Natural killer cell (primary cell): ENCODE measurements around the gene TBC1D22A. TPM values are rescaled to one million over a fixed set of nuclear protein-coding genes. Genes with fewer than 3 reads are reported as not detected.

Experiments used
- ATAC-seq, 3 donors: fragments of 150-1000 bp in 2 of 3; fragments of 200-7000 bp in 1 of 3; cut with Tn5 transposase; 1 replicate in 1 of 3; 2 replicates in 2 of 3; pipeline ENCODE4 v1.10.0; 2021; ENCODE audit warnings: mild to moderate bottlenecking in 2 of 3, moderate library complexity in 2 of 3
- DNase-seq, 2 donors: peaks; one replicate each; pipeline versions ENCODE4 v3.0.0 to v3.0.0-alpha.2; 2013 to 2021; ENCODE audit warnings: mixed read lengths in 1 of 2
- H3K27ac ChIP-seq: one replicate; pipeline ENCODE4 v1.5.1; 2013; ENCODE audit warnings: mild to moderate bottlenecking, low read length
- H3K27me3 ChIP-seq: one replicate; pipeline ENCODE4 v1.6.1; 2013; ENCODE audit warnings: low read length; ENCODE audit not compliant: control insufficient read depth, insufficient read depth
- H3K36me3 ChIP-seq: one replicate; pipeline ENCODE4 v1.6.1; 2013; ENCODE audit warnings: low read length; ENCODE audit not compliant: control insufficient read depth, insufficient read depth
- H3K4me1 ChIP-seq: one replicate; pipeline ENCODE4 v1.6.1; 2013; ENCODE audit warnings: low read length; ENCODE audit not compliant: control insufficient read depth, insufficient read depth
- H3K4me3 ChIP-seq: one replicate; pipeline ENCODE4 v1.5.1; 2013; ENCODE audit warnings: low read length
- H3K9me3 ChIP-seq: one replicate; pipeline ENCODE4 v1.6.1; 2013; ENCODE audit warnings: low read length; ENCODE audit not compliant: control insufficient read depth, insufficient read depth
- H3K27ac Mint-ChIP-seq, 2 donors: one replicate each; pipeline ENCODE4 v1.8.0; 2022; ENCODE audit warnings: mild to moderate bottlenecking in 2 of 2, mixed read lengths in 2 of 2, moderate library complexity in 1 of 2
- H3K27me3 Mint-ChIP-seq, 2 donors: one replicate each; pipeline ENCODE4 v1.8.0; 2022; ENCODE audit warnings: low read depth in 2 of 2, mixed read lengths in 2 of 2
- H3K36me3 Mint-ChIP-seq: one replicate; pipeline ENCODE4 v1.8.0; 2022; ENCODE audit warnings: mixed read lengths
- H3K4me1 Mint-ChIP-seq, 2 donors: one replicate each; pipeline ENCODE4 v1.8.0; 2022; ENCODE audit warnings: mixed read lengths in 2 of 2
- H3K4me3 Mint-ChIP-seq: one replicate; pipeline ENCODE4 v1.8.0; 2022; ENCODE audit warnings: mild to moderate bottlenecking, moderate library complexity, mixed read lengths
- H3K9me3 Mint-ChIP-seq, 2 donors: one replicate each; pipeline ENCODE4 v1.8.0; 2022; ENCODE audit warnings: mixed read lengths in 2 of 2
- CTCF ChIP-seq: fragments of 200-600 bp; IDR thresholded peaks from one replicate; pipeline ENCODE4 v1.8.0; 2022; ENCODE audit warnings: antibody characterized with exemption
- WGBS: methylation state at CpG from one replicate; pipeline ENCODE4 v1.1.7; 2013; ENCODE audit warnings: missing lambda C conversion rate; ENCODE audit not compliant: insufficient coverage; 5-methylcytosine and 5-hydroxymethylcytosine counted together
- intact Hi-C: fragments of 100-400 bp; cut with micrococcal nuclease; formaldehyde crosslinking; loops from one replicate; pipeline ENCODE4 v1.14.2; 2022
- total RNA-seq, 4 donors: library from RNA; stranded (reverse); fragments of 120-200 nt in 1 of 4; gene quantifications; one replicate each; pipeline versions ENCODE4 v1.2.3 to v1.2.4, GENCODE V29; 2013 to 2022

Gene TBC1D22A
- total RNA-seq, 3 donors from 2014 or later (not counting 1 experiment from before 2014, with no cell fraction given), result 47.4 to 53.7 (median 53.2) TPM

DNA sequence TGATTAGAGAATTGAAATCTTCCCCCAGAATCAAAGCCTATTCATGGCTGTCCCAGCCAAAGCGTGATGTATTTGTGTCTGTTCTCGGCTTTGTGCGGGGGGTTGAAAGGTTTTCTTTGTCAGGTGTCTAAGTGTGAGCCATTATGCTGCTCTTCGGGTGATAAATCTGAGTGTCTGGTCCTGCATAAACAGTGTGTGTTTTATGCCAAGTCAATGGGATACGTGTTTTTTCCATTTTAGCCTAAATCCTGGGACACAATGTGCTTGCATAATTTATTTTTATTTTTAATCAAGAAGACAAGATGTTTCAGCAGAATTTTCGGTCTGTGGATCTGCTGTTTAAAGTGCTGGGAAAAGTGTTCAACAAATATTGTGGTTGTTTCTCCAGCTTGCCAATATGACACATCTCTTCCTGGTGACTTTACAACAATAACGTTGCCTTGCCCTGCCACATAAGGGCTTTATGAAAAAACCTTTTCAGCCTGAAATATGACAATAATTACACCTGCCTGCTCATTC, 267.8 kb downstream of the TBC1D22A start:
- Histone ChIP-seq H3K27me3 (no peaks in the 10 kb centered on the region), H3K4me3 (no peak overlapping the region), H3K36me3 (no peaks in the 10 kb centered on the region), H3K4me1 (no peaks in the 10 kb centered on the region), H3K27ac (no peak overlapping the region), H3K9me3 (no peaks in the 10 kb centered on the region)
- H3K27ac Mint-ChIP-seq, result no peak overlapping the region
- DNase-seq, result no peak
- ATAC-seq, result no peak
- no peaks in the 10 kb centered on the region for H3K36me3 Mint-ChIP-seq
- peaks cover 16 to 36% of the 10 kb centered on the region in 2 donors for H3K4me1 Mint-ChIP-seq
- H3K4me3 Mint-ChIP-seq, result no peak overlapping the region
- TF ChIP-seq CTCF, result no peak
- H3K27me3 Mint-ChIP-seq, result no peaks in the 10 kb centered on the region
- no peaks in the 10 kb centered on the region for H3K9me3 Mint-ChIP-seq
- 95% methylated on average over 7 of the region's 7 CpGs for WGBS
- intact Hi-C loops, result no loop called here

GRCh38 chr22:47030881-47031627, 268.6 kb downstream of the TBC1D22A start:
- H3K4me3 Mint-ChIP-seq, result no peak overlapping the region
- peaks cover 16 to 37% of the 10 kb centered on the region in 2 donors for H3K4me1 Mint-ChIP-seq
- no peaks in the 10 kb centered on the region for H3K36me3 Mint-ChIP-seq
- H3K9me3 Mint-ChIP-seq, result no peaks in the 10 kb centered on the region
- no peak for TF ChIP-seq CTCF
- H3K27ac ChIP-seq, result no peak overlapping the region
- no peaks in the 10 kb centered on the region for H3K27me3 ChIP-seq
- no peaks in the 10 kb centered on the region for H3K27me3 Mint-ChIP-seq
- WGBS, result 90% methylated on average over 24 of the region's 24 CpGs
- no peaks in the 10 kb centered on the region for H3K36me3 ChIP-seq
- no peak overlapping the region for H3K4me3 ChIP-seq
- DNase-seq (no peak), ATAC-seq (no peak)
- no peak overlapping the region for H3K27ac Mint-ChIP-seq
- intact Hi-C loops, result no loop called here
- no peaks in the 10 kb centered on the region for H3K9me3 ChIP-seq
- no peaks in the 10 kb centered on the region for H3K4me1 ChIP-seq

- no peak for ATAC-seq
- H3K9me3 ChIP-seq, result no peaks in the 10 kb centered on the region
- intact Hi-C loops, result no loop called here
- no peak overlapping the region for H3K4me3 ChIP-seq
- no peak overlapping the region for H3K4me3 Mint-ChIP-seq
- H3K4me1 Mint-ChIP-seq, result peaks cover 16 to 37% of the 10 kb centered on the region in 2 donors
- H3K27me3 Mint-ChIP-seq, result no peaks in the 10 kb centered on the region
- no peaks in the 10 kb centered on the region for H3K36me3 Mint-ChIP-seq
- H3K4me1 ChIP-seq, result no peaks in the 10 kb centered on the region
- H3K27me3 ChIP-seq, result no peaks in the 10 kb centered on the region
- DNase-seq, result no peak
- TF ChIP-seq CTCF, result no peak
- H3K36me3 ChIP-seq, result no peaks in the 10 kb centered on the region
- H3K27ac Mint-ChIP-seq, result no peak overlapping the region
- no peak overlapping the region for H3K27ac ChIP-seq
- 97% methylated on average over 6 of the region's 7 CpGs for WGBS
- no peaks in the 10 kb centered on the region for H3K9me3 Mint-ChIP-seq
Observed at GRCh38 chr22:47031628-47031915, 269.1 kb downstream of the TBC1D22A start.
